GM21526 (cell line): ENCODE measurements around the gene RSPRY1.

Experiments
- ATAC-seq: cut with Tn5 transposase; IDR thresholded peaks from one replicate; pipeline ENCODE4 v1.9.1; 2021; ENCODE audit warnings: moderate library complexity; ENCODE audit not compliant: unreplicated experiment, low FRiP score

Gene RSPRY1

GRCh38 chr16:57289391-57290257, 103.5 kb downstream of the RSPRY1 start:
- no peak for ATAC-seq
